ENCODE data around the gene ZFP69.

GRCh38 chr1:40431385-40431784, 45.7 kb upstream of the ZFP69 start:
- TF ChIP-seq EZH2phosphoT487 (conservative IDR thresholded peaks at IDR 0.05; ENCODE audit: low read length): no peak
- no peak for TF ChIP-seq CTCF (IDR thresholded peaks at IDR 0.05; ENCODE audit: insufficient read depth, low read length, poor library complexity, severe bottlenecking)

Data from SU-DHL-6 (cell line).